H9 (cell line): ENCODE results near the gene DCAF10. TPM values are rescaled to one million over a fixed set of nuclear protein-coding genes. Genes with fewer than 3 reads are reported as not detected.
A peak's percentile ranks its signal among the peaks of the same experiment; 100 is the strongest.

ENCODE experiments used
- DNase-seq: peaks from one replicate; pipeline ENCODE4 v3.0.0-alpha.2; 2017
- H2AFZ ChIP-seq: one replicate; pipeline ENCODE4 v1.6.1; 2013; ENCODE audit warnings: mild to moderate bottlenecking, low read length, control low read depth, moderate library complexity
- H2AK5ac ChIP-seq: 2 replicates; pipeline ENCODE4 v1.6.1; 2013; ENCODE audit warnings: low read length, control low read depth, mixed read lengths; ENCODE audit not compliant: insufficient read length
- H2BK120ac ChIP-seq: one replicate; pipeline ENCODE4 v1.6.1; 2013; ENCODE audit warnings: low read depth, mild to moderate bottlenecking, low read length, control low read depth, inconsistent platforms; ENCODE audit not compliant: poor library complexity, severe bottlenecking
- H2BK12ac ChIP-seq: 2 replicates; pipeline ENCODE4 v1.6.1; 2013; ENCODE audit warnings: low read length, control low read depth, mixed read lengths, low read depth; ENCODE audit not compliant: insufficient read length
- H2BK15ac ChIP-seq: 2 replicates; pipeline ENCODE4 v1.6.1; 2013; ENCODE audit warnings: low read depth, low read length, control low read depth
- H2BK20ac ChIP-seq: one replicate; pipeline ENCODE4 v1.6.1; 2013; ENCODE audit warnings: low read depth, mild to moderate bottlenecking, low read length, control low read depth, inconsistent platforms; ENCODE audit not compliant: poor library complexity, severe bottlenecking
- H2BK5ac ChIP-seq: 2 replicates; pipeline ENCODE4 v1.6.1; 2013; ENCODE audit warnings: low read length, control low read depth, mixed read lengths; ENCODE audit not compliant: insufficient read length
- H3K14ac ChIP-seq: 2 replicates; pipeline ENCODE4 v1.6.1; 2013; ENCODE audit warnings: low read length, control low read depth; ENCODE audit not compliant: insufficient read depth
- H3K18ac ChIP-seq: 2 replicates; pipeline ENCODE4 v1.6.1; 2013; ENCODE audit warnings: low read depth, mild to moderate bottlenecking, mixed read lengths, low read length, control low read depth; ENCODE audit not compliant: insufficient read length
- H3K23ac ChIP-seq: 2 replicates; pipeline ENCODE4 v1.6.1; 2013; ENCODE audit warnings: low read length, control low read depth, mixed read lengths, low read depth; ENCODE audit not compliant: insufficient read length
- H3K23me2 ChIP-seq: 2 replicates; pipeline ENCODE4 v1.6.1; 2013; ENCODE audit warnings: low read depth, mild to moderate bottlenecking, mixed read lengths, low read length, control low read depth; ENCODE audit not compliant: insufficient read length, poor library complexity, severe bottlenecking
- H3K27ac ChIP-seq: 2 replicates; pipeline ENCODE4 v1.5.1; 2013; ENCODE audit warnings: low read length, control low read depth, mixed read lengths, low read depth; ENCODE audit not compliant: insufficient read length
- H3K27me3 ChIP-seq: 2 replicates; pipeline ENCODE4 v1.6.1; 2013; ENCODE audit warnings: low read length, control low read depth, inconsistent platforms; ENCODE audit not compliant: insufficient read depth
- H3K4ac ChIP-seq: 2 replicates; pipeline ENCODE4 v1.6.1; 2013; ENCODE audit warnings: low read depth, mild to moderate bottlenecking, control low read depth, inconsistent platforms, low read length, moderate library complexity
- H3K4me1 ChIP-seq: 2 replicates; pipeline ENCODE4 v1.6.1; 2013; ENCODE audit warnings: low read length, control low read depth, inconsistent platforms; ENCODE audit not compliant: insufficient read depth
- H3K4me2 ChIP-seq: 2 replicates; pipeline ENCODE4 v1.6.1; 2013; ENCODE audit warnings: low read length, control low read depth, mixed read lengths; ENCODE audit not compliant: insufficient read length, insufficient read depth
- H3K56ac ChIP-seq: 2 replicates; pipeline ENCODE4 v1.6.1; 2013; ENCODE audit warnings: low read depth, mild to moderate bottlenecking, mixed read lengths, low read length, control low read depth; ENCODE audit not compliant: insufficient read length
- H3K79me1 ChIP-seq: 2 replicates; pipeline ENCODE4 v1.6.1; 2013; ENCODE audit warnings: low read depth, mild to moderate bottlenecking, moderate library complexity, low read length, control low read depth, inconsistent platforms; ENCODE audit not compliant: insufficient read depth, poor library complexity, severe bottlenecking
- H3K79me2 ChIP-seq: 2 replicates; pipeline ENCODE4 v1.6.1; 2013; ENCODE audit warnings: low read length, control low read depth, inconsistent platforms; ENCODE audit not compliant: insufficient read depth
- H3K9ac ChIP-seq: 2 replicates; pipeline ENCODE4 v1.6.1; 2013; ENCODE audit warnings: low read length, control low read depth, mixed read lengths; ENCODE audit not compliant: insufficient read length; ENCODE audit errors: extremely low read depth
- H3K9me3 ChIP-seq: one replicate; pipeline ENCODE4 v1.6.1; 2013; ENCODE audit warnings: low read depth, low read length, inconsistent platforms; ENCODE audit not compliant: control insufficient read depth
- H3T11ph ChIP-seq: one replicate; pipeline ENCODE4 v1.6.1; 2013; ENCODE audit warnings: mild to moderate bottlenecking, low read length, control low read depth, inconsistent platforms
- H4K20me1 ChIP-seq: one replicate; pipeline ENCODE4 v1.6.1; 2013; ENCODE audit not compliant: control insufficient read depth, insufficient read length, insufficient read depth
- H4K5ac ChIP-seq: 2 replicates; pipeline ENCODE4 v1.6.1; 2013; ENCODE audit warnings: low read depth, mild to moderate bottlenecking, mixed read lengths, low read length, control low read depth; ENCODE audit not compliant: insufficient read length
- H4K8ac ChIP-seq: replicated peaks from 2 replicates; pipeline ENCODE4 v1.6.1; 2013; ENCODE audit warnings: low read length, control low read depth, mixed read lengths, low read depth; ENCODE audit not compliant: insufficient read length
- H4K91ac ChIP-seq: 2 replicates; pipeline ENCODE4 v1.6.1; 2013; ENCODE audit warnings: low read depth, mild to moderate bottlenecking, moderate library complexity, mixed read lengths, low read length, control low read depth; ENCODE audit not compliant: insufficient read length
- H3K27ac Mint-ChIP-seq, 3 experiments: 2 replicates in 2 of 3; 3 replicates in 1 of 3; pipeline ENCODE4 v1.8.0; 2020 to 2021; ENCODE audit warnings: mixed read lengths in 3 of 3, mild to moderate bottlenecking in 1 of 3, moderate library complexity in 1 of 3
- H3K27me3 Mint-ChIP-seq: 2 replicates; pipeline ENCODE4 v1.8.0; 2021; ENCODE audit warnings: low read depth, mild to moderate bottlenecking, moderate library complexity, mixed read lengths
- H3K36me3 Mint-ChIP-seq, 3 experiments: 2 replicates in 2 of 3; 3 replicates in 1 of 3; pipeline ENCODE4 v1.8.0; 2020 to 2021; ENCODE audit warnings: low read depth in 3 of 3, mixed read lengths in 3 of 3; ENCODE audit not compliant: insufficient read depth in 1 of 3
- H3K4me1 Mint-ChIP-seq, 2 experiments: 2 replicates each; pipeline ENCODE4 v1.8.0; 2020; ENCODE audit warnings: mixed read lengths in 2 of 2
- H3K4me3 Mint-ChIP-seq, 2 experiments: 2 replicates in 1 of 2; 3 replicates in 1 of 2; pipeline ENCODE4 v1.8.0; 2020 to 2021; ENCODE audit warnings: mild to moderate bottlenecking in 2 of 2, mixed read lengths in 2 of 2, moderate library complexity in 1 of 2
- H3K9me3 Mint-ChIP-seq, 2 experiments: 2 replicates in 1 of 2; 3 replicates in 1 of 2; pipeline ENCODE4 v1.8.0; 2020; ENCODE audit warnings: mild to moderate bottlenecking in 2 of 2, mixed read lengths in 2 of 2, moderate library complexity in 1 of 2
- CTCF ChIP-seq: fragments of 200-600 bp; sonication (generic); conservative IDR thresholded peaks from 3 replicates; pipeline ENCODE4 v1.8.0; 2021; ENCODE audit warnings: antibody characterized with exemption, mild to moderate bottlenecking
- whole genome bisulfite sequencing: extraction: QIAGEN DNeasy Blood & Tissue Kit; methylation state at CpG from one replicate; pipeline ENCODE4 v1.1.7; 2013; ENCODE audit warnings: missing lambda C conversion rate, low lambda C conversion rate, mixed read lengths; ENCODE audit not compliant: insufficient read length; ENCODE audit errors: extremely low coverage; 5-methylcytosine and 5-hydroxymethylcytosine counted together
- total RNA-seq: library from RNA; stranded (reverse); gene quantifications from 2 replicates; pipeline ENCODE4 v1.2.1, GENCODE V29; 2021

The DCAF10 gene
- total RNA-seq, 1 experiment from 2014 or later = 13.4 TPM

GRCh38 chr9:37859043-37859442 is 58.4 kb downstream of the DCAF10 start:
- Histone ChIP-seq H3K4me1 (no peaks in the 10 kb centered on the region), H4K5ac (no peak overlapping the region), H3K79me1 (no peaks in the 10 kb centered on the region), H2BK12ac (no peak overlapping the region), H3K27me3 (no peaks in the 10 kb centered on the region; the same call in 1 of the 2 replicates), H2AK5ac (no peak overlapping the region), H2BK120ac (no peak overlapping the region), H3K4ac (no peak overlapping the region), H3K14ac (no peak overlapping the region), H4K8ac (no peak overlapping the region), H3K27ac (no peak overlapping the region), H3K56ac (no peak overlapping the region), H3K23me2 (no peaks in the 10 kb centered on the region), H3T11ph (no peak overlapping the region), H4K91ac (no peak overlapping the region), H4K20me1 (no peaks in the 10 kb centered on the region), H3K9me3 (no peaks in the 10 kb centered on the region), H2BK20ac (no peak overlapping the region), H2BK5ac (no peak overlapping the region), H3K9ac (no peak overlapping the region), H2BK15ac (no peak overlapping the region), H2AFZ (no peak overlapping the region), H3K79me2 (no peaks in the 10 kb centered on the region), H3K18ac (no peak overlapping the region), H3K4me2 (no peak overlapping the region), H3K23ac (no peak overlapping the region)
- WGBS = no CpG with 5 or more reads among the region's 1 CpG
- Mint-ChIP-seq H3K27me3 (no peaks in the 10 kb centered on the region), H3K4me1 (no peaks in the 10 kb centered on the region), H3K4me3 (no peak overlapping the region), H3K36me3 (peaks cover 0 to 12% (median 4%) of the 10 kb centered on the region in 3 experiments; a peak in 3 of 7 replicates), H3K9me3 (no peaks in the 10 kb centered on the region), H3K27ac (no peak overlapping the region)
- peak; percentile 47; the same call in 2 of the 3 replicates for TF ChIP-seq CTCF
- no peak for DNase-seq
